Measurements from ENCODE around the gene CDCA3. TPM values are rescaled to one million over a fixed set of nuclear protein-coding genes. Genes with fewer than 3 reads are reported as not detected.

Gene CDCA3
- total RNA-seq, 4 donors from 2014 or later, result 0.73 to 1.3 (median 0.90) TPM

DNA sequence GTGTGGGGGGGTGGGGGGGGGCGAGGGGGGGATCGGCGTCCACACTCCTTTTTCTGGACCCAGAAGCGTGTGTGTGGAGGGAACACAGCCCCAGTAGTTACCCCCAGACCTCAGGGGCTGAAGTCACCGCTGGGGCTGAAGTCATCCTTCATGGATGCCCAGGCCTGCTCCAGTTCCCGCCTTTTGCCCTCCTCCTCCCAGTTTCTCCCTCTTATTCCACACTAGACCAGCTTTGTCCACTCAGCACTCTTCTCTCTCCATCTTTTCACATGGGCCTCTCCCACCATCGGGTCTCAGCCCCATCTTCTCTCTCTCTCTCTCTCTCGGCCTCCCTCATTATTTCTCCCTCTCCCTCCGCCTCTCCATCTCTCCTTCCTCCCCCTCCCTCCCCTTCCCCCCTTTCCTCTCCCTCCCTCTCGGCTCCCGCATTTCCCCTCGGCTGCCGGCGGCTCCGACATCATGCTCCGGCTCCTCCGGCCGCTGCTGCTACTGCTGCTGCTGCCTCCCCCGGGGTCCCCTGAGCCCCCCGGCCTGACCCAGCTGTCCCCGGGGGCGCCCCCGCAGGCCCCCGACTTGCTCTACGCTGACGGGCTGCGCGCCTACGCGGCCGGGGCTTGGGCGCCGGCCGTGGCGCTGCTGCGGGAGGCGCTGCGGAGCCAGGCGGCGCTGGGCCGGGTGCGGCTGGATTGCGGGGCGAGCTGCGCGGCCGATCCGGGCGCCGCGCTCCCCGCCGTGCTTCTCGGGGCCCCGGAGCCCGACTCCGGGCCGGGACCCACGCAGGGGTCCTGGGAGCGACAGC, 22.9 kb downstream of the CDCA3 start, which contains the start of gene P3H3:
Gene P3H3 (plus strand): TSS at position 426 of the 799 bp plus-strand sequence. CDS start 34 bp downstream, at position 460.
- Histone ChIP-seq H3K4me1 (peaks cover 8 to 11% of the 10 kb centered on the region in 2 donors), H3K9me3 (no peaks in the 10 kb centered on the region), H3K27ac (peak within 1 kb of the TSS; percentile 70 to 80 (median 73)), H3K27me3 (no peaks in the 10 kb centered on the region), H3K36me3 (no peaks in the 10 kb centered on the region), H3K4me3 (replicated peaks in 1 of 3) (peak within 1 kb of the TSS; percentile 61 to 93 (median 88))
- 2% methylated on average over 22 to 24 of the region's 60 CpGs for WGBS, 2 donors
- peak; percentile 25 to 35 for DNase-seq
- TF ChIP-seq CTCF (IDR thresholded peaks at IDR 0.05) (peak in 1 of 6 experiments; percentile 18), POLR2A (IDR thresholded peaks at IDR 0.05) (peak in 1 of 2 donors; percentile 24)
- intact Hi-C loops (cut with DNase I), result no loop called here

DNA sequence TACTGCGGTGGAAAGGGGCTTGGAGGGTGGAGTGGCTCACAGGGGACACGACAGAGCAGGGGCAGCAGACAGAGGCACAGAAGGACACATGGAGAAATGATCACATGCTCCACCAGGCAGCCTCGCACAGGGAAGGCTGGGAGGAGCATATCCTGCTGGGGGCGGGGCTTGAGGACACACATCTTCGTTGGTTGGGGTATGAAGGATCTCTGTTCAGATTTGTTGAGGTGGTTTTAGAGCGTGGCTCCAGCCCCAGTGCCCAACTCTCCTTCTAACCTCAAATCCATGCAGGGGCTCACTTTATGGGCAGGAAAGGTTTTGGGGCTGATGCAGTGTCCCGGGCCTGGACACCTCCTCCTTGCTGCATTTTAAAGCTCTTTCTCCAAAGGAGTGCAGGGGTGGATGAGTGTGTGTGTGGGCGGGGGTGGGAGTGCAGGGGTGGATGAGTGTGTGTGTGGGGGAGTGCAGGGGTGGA, 23.6 kb downstream of the CDCA3 start:
- WGBS, 2 donors, result 2 to 12% methylated on average over 6 to 8 of the region's 8 CpGs
- Histone ChIP-seq H3K27ac (no peak overlapping the region), H3K4me3 (replicated peaks in 1 of 3) (no peak overlapping the region), H3K27me3 (no peaks in the 10 kb centered on the region), H3K4me1 (peaks cover 8 to 11% of the 10 kb centered on the region in 2 donors), H3K36me3 (no peaks in the 10 kb centered on the region), H3K9me3 (no peaks in the 10 kb centered on the region)
- DNase-seq, result peak; percentile 78 to 79
- intact Hi-C loops (cut with DNase I), result no loop called here
- TF ChIP-seq CTCF (IDR thresholded peaks at IDR 0.05), result no peak

GRCh38 chr12:6826734-6827436, 24.2 kb downstream of the CDCA3 start:
- intact Hi-C loops (cut with DNase I), result no loop called here
- H3K36me3 ChIP-seq, result no peaks in the 10 kb centered on the region
- DNase-seq, result no peak
- H3K4me3 ChIP-seq (replicated peaks in 1 of 3), result no peak overlapping the region
- H3K9me3 ChIP-seq, result no peaks in the 10 kb centered on the region
- TF ChIP-seq POLR2A (IDR thresholded peaks at IDR 0.05), result no peak
- no peak for TF ChIP-seq CTCF (IDR thresholded peaks at IDR 0.05)
- H3K4me1 ChIP-seq, result peaks cover 8 to 14% of the 10 kb centered on the region in 2 donors
- H3K27me3 ChIP-seq, result no peaks in the 10 kb centered on the region
- no peak overlapping the region for H3K27ac ChIP-seq
- WGBS, 2 donors, result 77 to 80% methylated on average over 17 to 22 of the region's 22 CpGs

- intact Hi-C loops (cut with DNase I), result no loop called here
- no peak for DNase-seq
- H3K4me1 ChIP-seq, result peaks cover 8 to 21% of the 10 kb centered on the region in 2 donors
- no peaks in the 10 kb centered on the region for H3K27me3 ChIP-seq
- 72 to 73% methylated on average over 17 of the region's 17 CpGs for WGBS, 2 donors
- H3K9me3 ChIP-seq, result no peaks in the 10 kb centered on the region
- H3K4me3 ChIP-seq (replicated peaks in 1 of 3), result no peak overlapping the region
- TF ChIP-seq POLR2A (IDR thresholded peaks at IDR 0.05) (no peak), CTCF (IDR thresholded peaks at IDR 0.05) (no peak)
- no peaks in the 10 kb centered on the region for H3K36me3 ChIP-seq
- no peak overlapping the region for H3K27ac ChIP-seq
Measured at GRCh38 chr12:6826125-6826733, 24.9 kb downstream of the CDCA3 start.

Measured in thyroid gland (tissue), 4 donors.